Activated T-cell treated with anti-CD3 and anti-CD28 coated beads, Interleukin-2, amount 50 U/mL, for 48 hours (primary cell): ENCODE measurements around the gene TUBGCP6.
"Not testable (repeated sequence)": the region's sequence is repeated elsewhere in the genome, so short reads cannot be mapped to it uniquely, and the experiment has no call there.

Source experiments
- DNase-seq, 2 experiments: peaks; one replicate each; pipeline ENCODE4 v3.0.0-alpha.2; 2020

Gene TUBGCP6

GRCh38 chr22:50177537-50178470 lies 67.0 kb downstream of the TUBGCP6 start:
- DNase-seq: no peak

GRCh38 chr22:50176850-50177536 lies 67.8 kb downstream of the TUBGCP6 start:
- DNase-seq: no peak

GRCh38 chr22:50175921-50176849 lies 68.6 kb downstream of the TUBGCP6 start:
- DNase-seq: no peak

GRCh38 chr22:50175191-50175461 lies 69.7 kb downstream of the TUBGCP6 start:
- DNase-seq: no peak

GRCh38 chr22:50174382-50175190 lies 70.2 kb downstream of the TUBGCP6 start:
- DNase-seq: no peak

- no peak for DNase-seq
Measured at GRCh38 chr22:50173983-50174355, 70.9 kb downstream of the TUBGCP6 start.

GRCh38 chr22:50173311-50173982 lies 71.4 kb downstream of the TUBGCP6 start:
- no peak for DNase-seq

GRCh38 chr22:50171965-50172421 lies 72.8 kb downstream of the TUBGCP6 start:
- DNase-seq: no peak

- DNase-seq: peak in 1 of 2 experiments; percentile 23
Measured at GRCh38 chr22:50171319-50171964, 73.4 kb downstream of the TUBGCP6 start.

GRCh38 chr22:50170453-50171318 lies 74.1 kb downstream of the TUBGCP6 start, which contains the start of gene PANX2:
TSS of gene PANX2 (plus strand) at chr22:50170731. CDS start at chr22:50170731, 0 bp downstream.
- no peak for DNase-seq

- DNase-seq: peak; percentile 73 to 80
Measured at GRCh38 chr22:50169774-50170341, 75.0 kb downstream of the TUBGCP6 start.

- no peak for DNase-seq
Measured at GRCh38 chr22:50169181-50169759, 75.6 kb downstream of the TUBGCP6 start.

- DNase-seq: not testable (repeated sequence)
Measured at GRCh38 chr22:50168490-50169180, 76.2 kb downstream of the TUBGCP6 start.

- DNase-seq: no peak
Measured at GRCh38 chr22:50167689-50168489, 76.9 kb downstream of the TUBGCP6 start.
